Activated T-cell treated with anti-CD3 and anti-CD28 coated beads, Interleukin-2, amount 50 U/mL, for 48 hours (primary cell): ENCODE results near the gene EPN2.

ENCODE experiments used
- DNase-seq, 2 experiments: peaks; one replicate each; pipeline ENCODE4 v3.0.0-alpha.2; 2020

Gene EPN2

GRCh38 chr17:19296786-19297778 lies 59.9 kb downstream of the EPN2 start:
- no peak for DNase-seq

DNA sequence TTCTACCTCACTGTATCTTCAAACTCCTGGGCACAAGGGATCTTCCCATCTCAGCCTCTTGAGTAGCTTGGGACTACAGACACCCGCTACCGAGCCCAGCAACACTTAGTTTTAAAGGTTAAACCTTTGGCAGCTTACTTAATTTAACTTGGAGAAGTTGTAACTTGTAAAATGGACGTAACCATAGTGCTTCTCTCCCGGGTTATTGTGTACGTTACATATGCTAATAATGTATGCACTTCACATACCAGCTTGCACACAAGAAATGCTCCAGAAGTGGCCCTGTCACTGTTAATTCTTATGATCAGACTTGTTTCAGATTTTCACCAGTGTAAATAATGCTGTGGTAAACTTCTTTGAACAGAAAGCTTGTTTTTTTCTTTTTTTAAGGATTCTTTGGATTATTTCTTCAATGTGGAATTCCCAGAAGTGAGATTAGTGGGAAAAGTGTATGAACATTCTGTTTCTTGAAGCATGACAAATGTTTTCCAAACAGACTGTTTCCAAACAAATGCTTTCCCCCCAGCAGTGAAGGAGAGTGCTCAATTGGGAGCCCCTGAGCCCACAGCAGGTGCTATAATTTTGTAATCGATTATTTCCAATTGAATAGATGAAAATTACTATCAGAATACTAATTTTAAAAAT lies 61.5 kb downstream of the EPN2 start:
- no peak for DNase-seq

DNA sequence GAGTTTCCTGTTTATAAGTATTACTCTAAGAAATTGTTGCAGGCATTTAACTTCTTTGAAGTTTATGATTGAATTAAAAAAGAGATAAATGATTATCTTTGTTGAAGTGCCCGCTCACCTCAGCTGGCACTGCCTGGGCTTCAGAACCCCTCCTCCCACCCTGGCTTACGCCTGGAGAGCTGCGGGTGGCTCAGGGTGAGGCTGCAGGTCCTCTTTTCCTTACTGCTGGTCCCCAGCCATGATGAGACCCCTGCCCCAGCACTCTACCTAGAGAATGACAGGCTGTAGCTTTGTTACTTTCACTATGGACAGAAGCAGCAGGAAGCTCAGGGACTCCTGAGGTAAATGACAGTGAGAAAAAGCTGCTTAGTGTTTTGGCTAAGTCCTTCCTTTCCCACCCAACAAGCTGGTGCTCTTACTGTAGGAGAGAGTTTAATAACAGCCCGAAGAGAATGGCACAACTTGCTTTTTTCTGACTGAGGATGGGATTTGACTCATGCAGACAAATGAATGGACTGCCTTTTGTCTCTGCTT lies 62.1 kb downstream of the EPN2 start:
- DNase-seq = no peak

GRCh38 chr17:19299866-19300265 lies 62.7 kb downstream of the EPN2 start:
- no peak for DNase-seq

DNA sequence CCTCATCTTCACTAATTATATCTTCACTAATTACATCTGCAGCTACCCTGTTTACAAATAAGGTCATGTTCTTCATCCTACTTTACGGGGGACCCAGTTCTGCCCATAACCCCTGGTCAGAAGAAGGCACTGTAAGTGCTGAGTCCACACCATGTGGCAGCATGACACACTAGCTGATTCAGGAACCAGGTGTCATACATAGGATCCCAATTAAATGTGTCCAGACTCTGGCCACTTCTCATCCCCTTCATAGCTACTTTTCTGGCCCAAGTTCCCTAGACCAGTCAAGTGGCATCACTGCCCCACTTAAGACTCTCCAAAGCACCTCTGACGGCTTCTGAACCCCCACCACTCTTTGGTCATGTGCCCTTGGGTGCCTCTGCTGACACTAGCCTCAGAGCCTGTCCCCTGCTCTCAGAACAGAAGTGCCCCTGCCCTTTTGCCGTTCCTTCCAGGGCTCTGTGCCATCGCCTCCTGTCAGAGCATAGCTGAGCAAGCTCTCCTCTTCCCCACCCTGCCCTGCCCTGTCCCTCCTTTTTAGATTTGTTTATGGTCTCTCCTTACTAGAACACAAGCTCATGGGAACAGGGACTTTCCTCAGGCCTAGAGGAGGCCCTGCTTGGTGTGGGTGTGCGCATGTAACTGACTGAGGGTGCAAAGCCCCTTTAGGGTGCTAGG lies 64.2 kb downstream of the EPN2 start:
- no peak for DNase-seq

- no peak for DNase-seq
Observed at GRCh38 chr17:19301973-19302372, 64.8 kb downstream of the EPN2 start.

DNA sequence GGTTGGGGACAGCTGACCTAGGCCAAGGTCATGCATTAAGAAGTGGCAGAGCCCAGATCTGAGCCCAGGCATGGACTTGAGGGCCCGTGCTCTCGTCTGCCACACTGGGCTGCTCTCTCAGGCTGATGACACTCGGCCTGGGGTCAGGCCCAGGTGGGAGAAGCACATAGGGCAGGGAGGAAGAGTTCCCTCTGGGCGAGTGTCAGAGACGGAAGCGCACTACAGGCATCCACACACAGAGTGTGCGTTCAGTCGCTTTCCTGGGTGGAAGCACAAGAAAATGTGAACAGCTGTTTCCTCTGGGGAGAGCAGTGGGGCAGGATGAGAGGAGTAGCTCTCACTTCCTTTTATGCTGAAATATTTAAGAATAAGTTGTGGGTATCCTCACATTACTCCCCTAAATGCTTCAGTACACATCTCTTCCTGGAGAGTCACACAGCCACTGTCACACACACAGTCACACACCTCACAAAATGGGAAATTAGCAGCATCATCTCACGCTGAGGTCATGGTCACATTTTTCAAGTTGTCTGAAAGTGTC lies 65.7 kb downstream of the EPN2 start:
- no peak for DNase-seq

DNA sequence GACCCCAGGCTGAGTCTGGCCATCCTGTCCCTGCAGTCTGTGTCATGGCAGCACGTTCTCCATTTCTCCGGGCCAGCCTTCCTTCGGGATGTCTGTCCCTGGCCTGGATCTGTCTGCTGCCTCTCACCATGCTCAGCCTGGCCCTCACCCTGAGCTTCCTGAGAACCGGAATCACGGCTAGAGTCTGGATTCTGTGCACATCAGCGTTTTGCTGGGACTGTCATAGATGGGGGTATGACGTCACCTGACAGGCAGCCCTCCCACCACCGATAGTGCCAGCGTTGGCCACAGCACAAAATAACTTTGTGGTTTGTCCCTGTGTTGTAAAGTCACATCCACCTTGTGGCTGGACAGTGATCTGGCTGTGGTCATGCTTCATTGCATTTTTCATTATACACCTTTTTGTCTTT lies 66.2 kb downstream of the EPN2 start:
- no peak for DNase-seq

GRCh38 chr17:19304209-19304608 lies 67.0 kb downstream of the EPN2 start:
- no peak for DNase-seq

- no peak for DNase-seq
Observed at GRCh38 chr17:19304751-19305150, 67.6 kb downstream of the EPN2 start.

GRCh38 chr17:19305256-19305655 lies 68.1 kb downstream of the EPN2 start:
- no peak for DNase-seq

- no peak for DNase-seq
Observed at GRCh38 chr17:19305761-19306159, 68.6 kb downstream of the EPN2 start.

DNA sequence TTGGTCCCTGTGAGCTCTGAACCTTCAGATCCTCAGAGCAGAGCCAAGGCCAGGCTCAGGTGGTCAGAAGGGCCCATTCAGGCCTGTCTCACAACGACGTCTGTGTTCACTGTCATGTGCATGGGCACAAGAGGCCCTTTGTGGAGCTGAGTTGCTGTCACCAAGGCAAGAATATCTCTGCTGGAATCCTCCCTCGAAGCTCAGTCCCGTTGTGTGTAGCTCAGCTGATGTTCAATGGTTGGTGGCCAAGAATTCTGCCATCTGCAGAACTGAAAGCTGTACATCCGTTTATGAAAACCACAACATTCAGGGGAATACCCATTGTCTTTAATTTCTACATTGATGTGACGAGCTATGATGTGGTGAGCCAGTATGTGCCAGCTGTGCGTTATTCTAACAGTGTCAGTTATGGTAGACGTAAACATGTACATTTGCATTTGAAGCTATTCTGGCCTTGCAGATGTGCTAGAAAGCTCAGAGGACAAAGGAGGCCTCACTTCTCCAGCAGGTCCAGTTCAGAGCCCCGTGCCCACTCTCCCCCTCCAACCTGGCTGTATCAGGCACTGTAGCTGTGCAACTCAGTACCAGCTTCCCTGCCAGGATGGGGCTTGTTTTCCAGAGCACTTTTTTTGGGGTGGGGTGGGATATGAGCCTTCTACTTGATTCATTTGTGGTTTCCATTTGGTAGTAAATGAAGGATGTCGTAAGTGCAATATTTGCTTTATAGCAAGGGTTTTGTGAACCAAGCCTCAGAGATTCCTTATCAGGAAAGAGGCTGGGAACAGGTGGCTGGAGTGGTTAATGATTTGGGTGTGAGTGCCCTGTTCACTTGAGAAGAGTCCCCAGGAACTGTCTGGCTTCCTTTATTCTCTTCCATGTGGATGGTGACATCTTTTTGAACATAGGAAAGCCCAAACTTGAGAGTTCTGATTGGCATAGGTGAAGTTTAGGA lies 69.3 kb downstream of the EPN2 start:
- DNase-seq = peak; percentile 30

DNA sequence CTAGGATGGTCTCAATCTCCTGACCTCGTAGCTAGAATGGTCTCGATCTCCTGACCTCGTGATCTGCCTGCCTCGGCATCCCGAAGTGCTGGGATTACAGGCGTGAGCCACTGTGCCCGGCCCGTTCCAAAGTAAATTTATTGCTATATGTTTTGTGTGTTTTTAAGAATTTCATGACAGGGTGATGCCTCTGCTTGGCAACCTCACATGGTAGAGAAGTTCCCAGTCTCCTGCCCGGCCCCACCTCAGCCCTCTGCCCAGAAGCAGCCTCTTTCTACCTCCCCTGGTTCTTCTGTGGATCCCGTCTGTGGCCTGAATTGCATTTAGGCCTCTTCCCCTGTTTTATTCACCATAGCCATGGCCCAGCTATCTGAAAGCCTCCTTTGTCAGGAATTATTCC lies 70.4 kb downstream of the EPN2 start:
- DNase-seq = no peak

DNA sequence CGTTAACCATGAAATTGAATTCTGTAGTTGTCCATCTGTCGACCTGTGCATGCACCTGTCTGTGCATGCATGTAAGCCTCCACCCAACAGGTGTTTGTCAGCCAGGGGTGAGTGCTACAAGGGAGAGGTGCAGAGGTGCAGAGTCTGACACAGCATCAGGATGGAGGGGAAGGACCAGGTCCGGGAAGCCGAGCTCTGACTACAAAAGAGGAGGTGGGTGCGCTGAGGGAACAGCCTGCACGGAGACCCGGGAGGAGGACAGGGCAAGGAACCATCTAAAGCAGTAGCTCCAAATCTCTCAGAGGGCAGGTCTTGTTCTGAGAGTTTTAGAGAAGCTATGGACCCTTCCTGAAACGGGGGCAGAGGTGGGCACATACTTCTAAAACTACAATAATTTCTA lies 71.2 kb downstream of the EPN2 start:
- no peak for DNase-seq

DNA sequence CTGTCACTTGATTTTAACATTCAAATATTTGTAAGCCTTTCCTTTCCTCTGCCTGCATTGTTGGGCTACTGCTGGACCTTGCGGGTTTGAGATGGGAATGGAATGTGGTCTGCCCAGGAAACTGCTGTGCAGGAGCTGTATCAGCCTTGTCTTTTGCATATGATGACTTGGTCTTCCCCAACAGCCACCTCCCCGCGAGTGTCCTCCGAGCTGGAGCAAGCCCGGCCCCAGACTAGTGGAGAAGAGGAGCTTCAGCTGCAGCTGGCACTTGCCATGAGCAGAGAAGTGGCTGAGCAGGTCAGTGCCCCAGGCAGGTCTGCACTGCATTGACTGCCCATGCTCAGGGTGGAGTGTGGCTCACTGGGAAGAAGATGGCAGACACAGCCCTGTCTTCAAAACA lies 72.5 kb downstream of the EPN2 start:
- no peak for DNase-seq

DNA sequence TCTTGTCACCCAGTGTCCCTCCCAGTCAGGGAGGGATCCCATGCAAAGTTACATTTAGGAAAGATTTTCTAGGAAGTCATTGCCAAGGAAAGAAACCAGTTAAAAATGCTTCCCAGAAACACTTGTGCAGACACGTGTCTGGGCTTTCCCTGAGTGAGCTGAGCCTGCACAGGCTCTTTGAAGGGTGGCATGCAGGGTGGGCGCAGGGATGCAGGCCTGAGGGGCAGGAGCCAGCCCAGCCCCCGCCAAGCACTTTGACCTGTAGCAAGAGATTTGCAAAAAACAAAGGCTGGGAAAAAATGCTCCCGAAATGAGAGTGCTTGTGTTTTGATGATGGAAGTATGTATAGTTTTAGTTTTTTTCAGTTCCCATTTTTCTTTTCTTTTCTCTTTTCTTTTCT lies 73.0 kb downstream of the EPN2 start:
- no peak for DNase-seq

- no peak for DNase-seq
Observed at GRCh38 chr17:19311016-19311415, 73.8 kb downstream of the EPN2 start.

DNA sequence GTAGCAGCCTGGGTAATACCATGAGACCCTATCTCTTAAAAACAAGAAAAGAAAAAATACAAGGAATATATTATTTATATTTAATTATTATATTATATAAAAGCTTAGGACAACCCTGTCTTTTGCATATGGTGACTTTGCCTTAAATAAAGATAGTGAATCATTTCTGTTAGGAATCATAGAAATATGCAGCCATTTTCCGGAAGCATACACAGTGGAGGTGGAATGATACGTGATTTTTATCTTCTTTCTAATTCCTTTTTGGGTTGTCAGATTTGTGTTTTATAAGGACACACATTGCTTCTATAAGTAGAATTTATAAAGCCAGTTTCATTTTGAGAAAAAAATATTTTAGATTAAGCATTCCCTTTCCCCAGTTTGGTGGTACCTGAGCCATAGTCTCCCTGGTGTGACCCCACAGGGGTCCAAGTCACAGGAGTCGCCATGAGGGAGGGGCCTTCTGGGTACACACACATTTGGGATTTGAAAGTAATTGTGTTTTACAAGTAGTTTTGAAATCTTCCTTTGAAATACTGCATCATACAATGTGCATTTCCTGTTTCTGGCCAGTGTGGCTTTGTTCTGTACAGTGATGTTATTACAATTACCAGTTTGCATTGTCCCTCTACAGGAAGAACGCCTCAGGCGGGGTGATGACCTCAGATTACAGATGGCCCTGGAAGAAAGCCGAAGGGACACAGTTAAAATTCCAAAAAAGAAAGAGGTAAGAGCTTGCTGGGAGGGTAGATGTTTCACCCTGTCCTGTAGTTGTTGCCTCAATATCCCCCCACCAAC lies 74.5 kb downstream of the EPN2 start:
- no peak for DNase-seq

GRCh38 chr17:19312406-19312805 lies 75.2 kb downstream of the EPN2 start:
- no peak for DNase-seq
